ENCODE measurements around the gene CALN1.

- no peak for TF ChIP-seq EP300 (IDR thresholded peaks at IDR 0.05)
- TF ChIP-seq CTCF (IDR thresholded peaks at IDR 0.05): no peak
- TF ChIP-seq POLR2A (IDR thresholded peaks at IDR 0.05): no peak
Observed at GRCh38 chr7:71976645-71977044, 435.5 kb downstream of the CALN1 start.

All from ovary (tissue), 3 donors.